GM19035 (cell line): ENCODE data around the gene HNRNPUL1.
A peak's percentile ranks its signal among the peaks of the same experiment; 100 is the strongest.
"Not testable (repeated sequence)": the region's sequence is repeated elsewhere in the genome, so short reads cannot be mapped to it uniquely, and the experiment has no call there.

ENCODE experiments used
- ATAC-seq: cut with Tn5 transposase; IDR thresholded peaks from one replicate; pipeline ENCODE4 v1.9.1; 2021; ENCODE audit not compliant: unreplicated experiment

The HNRNPUL1 gene

GRCh38 chr19:41324921-41325639 is 60.9 kb downstream of the HNRNPUL1 start:
- ATAC-seq = no peak

- no peak for ATAC-seq
Measured at GRCh38 chr19:41325640-41325946, 61.4 kb downstream of the HNRNPUL1 start.

- ATAC-seq = no peak
Measured at GRCh38 chr19:41325947-41326706, 62.0 kb downstream of the HNRNPUL1 start.

- ATAC-seq = no peak
Measured at GRCh38 chr19:41327076-41327575, 63.0 kb downstream of the HNRNPUL1 start.

GRCh38 chr19:41327576-41328156 is 63.5 kb downstream of the HNRNPUL1 start:
- ATAC-seq = peak; percentile 53

GRCh38 chr19:41328157-41328841 is 64.1 kb downstream of the HNRNPUL1 start:
- ATAC-seq = peak; percentile 3

- ATAC-seq = no peak
Measured at GRCh38 chr19:41328842-41329225, 64.7 kb downstream of the HNRNPUL1 start.

GRCh38 chr19:41330481-41330880 is 66.3 kb downstream of the HNRNPUL1 start:
- ATAC-seq = no peak

- ATAC-seq = no peak
Measured at GRCh38 chr19:41330946-41331678, 66.9 kb downstream of the HNRNPUL1 start.

- no peak for ATAC-seq
Measured at GRCh38 chr19:41332000-41332399, 67.8 kb downstream of the HNRNPUL1 start.

- no peak for ATAC-seq
Measured at GRCh38 chr19:41332468-41332867, 68.3 kb downstream of the HNRNPUL1 start.

GRCh38 chr19:41334793-41335192 is 70.6 kb downstream of the HNRNPUL1 start:
- ATAC-seq = no peak

- ATAC-seq = no peak
Measured at GRCh38 chr19:41335467-41335866, 71.3 kb downstream of the HNRNPUL1 start.

GRCh38 chr19:41339936-41340335 is 75.8 kb downstream of the HNRNPUL1 start:
- no peak for ATAC-seq

GRCh38 chr19:41341669-41342490 is 77.7 kb downstream of the HNRNPUL1 start:
- no peak for ATAC-seq

- ATAC-seq = no peak
Measured at GRCh38 chr19:41344162-41344561, 80.0 kb downstream of the HNRNPUL1 start.

- not testable (repeated sequence) for ATAC-seq
Measured at GRCh38 chr19:41346916-41347315, 82.7 kb downstream of the HNRNPUL1 start.

GRCh38 chr19:41350735-41351338 is 86.7 kb downstream of the HNRNPUL1 start:
- ATAC-seq = no peak
